Kidney tubule cell (primary cell): ENCODE results near the gene NEURL1B.

Source experiments
- DNase-seq: peaks from one replicate; pipeline ENCODE4 v3.0.0-alpha.2; 2018; ENCODE audit warnings: low spot score

Gene NEURL1B

DNA sequence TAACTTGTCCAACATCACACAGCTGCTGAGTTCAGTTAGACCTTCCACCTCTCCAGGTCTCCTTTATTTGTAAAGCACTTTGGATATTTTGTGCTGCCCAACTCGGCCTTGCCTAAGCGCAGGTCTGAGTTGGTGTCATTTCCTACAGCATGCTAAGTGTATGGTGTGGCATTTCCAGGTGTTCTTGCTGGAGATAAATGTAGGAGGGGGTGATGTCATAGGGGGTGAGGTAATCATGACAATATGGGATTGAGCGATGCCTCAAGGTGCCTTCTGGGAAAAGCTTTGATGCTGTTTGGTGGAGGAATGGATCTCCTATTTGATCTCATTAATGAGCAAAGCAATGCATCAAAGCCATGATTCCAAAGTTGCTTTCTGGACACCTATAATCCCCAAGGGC is 32.3 kb upstream of the NEURL1B start:
- no peak for DNase-seq

DNA sequence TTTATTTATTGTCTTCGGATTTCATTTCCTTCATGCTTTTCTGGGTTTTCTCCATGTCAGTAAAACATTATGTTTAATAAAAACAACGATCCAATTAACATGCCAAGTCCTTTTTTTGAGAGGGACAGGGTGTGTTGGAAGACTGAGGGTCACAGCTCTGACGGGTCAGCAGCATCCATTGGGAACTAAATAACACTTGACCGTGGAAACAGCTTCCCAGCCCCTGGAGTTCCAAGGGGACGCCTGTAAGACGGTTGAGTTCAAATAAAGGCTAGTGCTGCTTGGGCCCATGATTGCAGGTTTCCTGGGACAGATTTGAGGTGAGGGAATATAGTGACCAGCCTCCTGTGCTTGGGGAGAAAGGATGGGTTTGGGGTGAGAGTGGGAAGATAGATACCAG is 30.4 kb upstream of the NEURL1B start:
- DNase-seq, result no peak

DNA sequence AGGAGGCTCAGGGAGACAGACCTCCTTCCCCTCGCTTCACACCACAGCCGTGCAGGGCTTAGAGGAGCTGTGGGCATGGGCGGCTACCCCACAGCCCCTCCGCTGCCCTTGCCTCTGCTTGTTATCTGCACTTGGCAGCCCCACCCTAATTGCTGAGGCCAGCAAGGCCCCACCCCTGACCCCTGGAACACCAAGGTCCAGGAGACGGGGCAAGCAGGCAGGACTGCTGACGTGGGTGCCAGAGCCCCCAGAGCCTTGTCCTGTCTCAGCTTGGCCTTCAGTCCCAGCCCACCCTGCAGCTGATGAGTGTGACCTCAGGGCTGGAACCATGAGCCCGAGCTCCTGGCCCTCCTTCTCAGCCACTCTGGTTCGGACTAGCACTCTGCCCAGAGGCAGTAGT is 29.1 kb upstream of the NEURL1B start:
- DNase-seq, result no peak

DNA sequence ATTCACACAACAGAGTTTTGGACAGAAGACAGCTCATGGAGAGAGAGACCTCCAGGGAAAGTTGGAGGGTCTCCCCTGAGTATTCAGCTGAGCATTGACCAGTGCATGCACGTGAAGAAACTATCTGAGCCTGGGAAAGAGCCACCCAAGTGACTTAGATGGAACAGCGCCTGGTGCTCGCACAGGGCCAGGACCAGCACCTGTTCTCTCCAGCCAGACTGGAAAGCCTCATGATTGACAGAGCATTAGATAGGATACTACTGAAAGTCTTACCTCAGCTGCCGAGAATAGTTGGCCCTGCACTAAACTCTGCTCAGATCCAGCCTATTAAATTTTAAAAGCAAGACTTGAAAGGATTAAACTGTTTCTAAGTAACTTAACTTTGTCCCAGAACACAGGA is 28.3 kb upstream of the NEURL1B start:
- no peak for DNase-seq

DNA sequence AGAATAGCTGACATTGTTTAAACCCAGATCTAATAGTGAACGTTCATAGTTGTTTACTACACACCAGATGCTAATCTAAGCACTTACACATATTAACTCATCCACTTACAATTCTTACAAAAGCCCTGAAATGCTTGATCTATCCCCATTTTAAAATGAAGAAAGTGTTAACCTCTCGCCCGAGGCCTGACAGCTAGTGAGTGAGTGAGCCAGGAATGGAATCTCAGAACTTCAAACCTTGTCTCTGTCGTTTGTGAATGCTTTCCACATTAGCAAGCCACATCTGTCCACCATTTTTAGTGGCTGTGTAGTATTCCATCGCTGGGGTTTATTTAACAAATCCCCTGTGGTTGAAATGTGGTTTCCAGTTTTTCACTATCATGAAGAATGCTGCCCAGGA is 24.9 kb upstream of the NEURL1B start:
- DNase-seq, result no peak

DNA sequence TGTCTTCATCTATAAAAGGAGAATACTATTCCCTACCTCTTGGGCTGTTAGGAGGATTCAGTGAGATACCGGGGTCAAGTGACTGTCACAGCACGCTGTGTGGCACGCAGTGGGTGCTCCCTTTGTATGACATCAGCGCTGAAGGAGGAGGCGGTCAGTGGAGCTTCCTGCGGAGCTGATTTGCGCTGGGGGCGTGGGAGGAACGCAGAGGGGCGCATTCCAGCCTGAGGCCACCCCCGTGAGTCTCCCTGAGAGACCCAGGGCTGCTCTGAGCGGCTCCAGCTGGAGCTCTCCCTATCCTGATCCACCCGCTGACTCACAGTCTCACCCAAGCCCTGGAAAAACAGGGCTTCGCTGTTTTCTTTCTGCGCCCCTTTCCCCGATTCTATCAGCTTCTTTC is 24.3 kb upstream of the NEURL1B start:
- no peak for DNase-seq

DNA sequence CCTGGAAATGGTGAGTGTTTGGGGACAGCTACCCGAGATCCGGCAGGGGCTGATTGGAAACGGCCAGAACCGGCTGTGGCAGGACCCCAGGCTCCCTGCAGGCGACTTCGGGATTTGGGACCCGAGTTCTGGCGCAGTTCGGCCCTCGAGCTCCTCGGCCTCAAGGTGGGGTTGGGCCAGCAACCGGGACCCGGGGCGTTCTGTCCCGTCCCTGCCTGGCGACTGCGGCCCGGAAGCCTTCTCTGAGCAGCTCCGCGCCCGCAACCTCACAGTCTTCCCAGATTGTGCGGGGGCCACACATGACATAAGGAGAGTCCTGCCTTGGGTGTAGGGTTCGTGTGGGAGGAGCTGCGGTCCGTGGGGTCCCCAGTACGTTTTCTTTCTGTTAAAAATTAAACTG is 23.2 kb upstream of the NEURL1B start:
- no peak for DNase-seq

DNA sequence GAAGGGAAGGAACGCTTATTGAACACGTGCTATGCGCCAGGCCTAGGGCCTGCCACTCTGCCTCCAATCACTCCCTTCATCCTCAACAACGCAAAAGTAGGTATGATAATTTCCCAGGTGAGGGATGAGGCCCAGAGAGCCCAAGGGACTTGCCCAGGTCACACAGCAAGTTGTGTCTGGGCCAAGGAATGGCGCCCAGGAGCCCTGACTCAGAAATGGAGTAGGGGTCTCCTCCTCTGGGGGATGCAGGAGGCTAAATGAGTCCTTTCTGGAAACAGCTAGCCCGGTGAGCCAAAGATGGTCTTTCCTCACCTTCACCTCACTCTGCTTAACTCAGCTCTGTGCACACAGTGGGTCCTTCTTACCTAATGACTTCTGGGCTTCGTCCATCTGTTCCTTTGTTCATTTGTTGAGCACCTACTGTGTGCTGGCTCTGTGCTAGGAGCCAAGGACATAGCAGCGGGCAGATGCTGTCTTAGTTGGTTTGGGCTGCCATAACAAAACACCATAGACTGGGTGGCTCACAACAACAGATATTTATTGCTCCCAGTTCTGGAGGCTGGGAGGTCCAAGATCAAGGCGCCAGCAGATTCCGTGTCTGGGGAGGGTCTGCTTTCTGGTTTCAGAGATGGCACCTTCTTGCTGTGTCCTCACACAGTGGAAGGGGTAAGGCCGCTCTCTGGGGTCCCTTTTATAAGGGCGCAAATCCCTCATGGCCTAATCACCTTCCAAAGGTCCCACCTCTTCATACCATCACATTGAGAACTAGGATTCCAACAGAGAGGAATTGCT is 22.3 kb upstream of the NEURL1B start:
- no peak for DNase-seq

DNA sequence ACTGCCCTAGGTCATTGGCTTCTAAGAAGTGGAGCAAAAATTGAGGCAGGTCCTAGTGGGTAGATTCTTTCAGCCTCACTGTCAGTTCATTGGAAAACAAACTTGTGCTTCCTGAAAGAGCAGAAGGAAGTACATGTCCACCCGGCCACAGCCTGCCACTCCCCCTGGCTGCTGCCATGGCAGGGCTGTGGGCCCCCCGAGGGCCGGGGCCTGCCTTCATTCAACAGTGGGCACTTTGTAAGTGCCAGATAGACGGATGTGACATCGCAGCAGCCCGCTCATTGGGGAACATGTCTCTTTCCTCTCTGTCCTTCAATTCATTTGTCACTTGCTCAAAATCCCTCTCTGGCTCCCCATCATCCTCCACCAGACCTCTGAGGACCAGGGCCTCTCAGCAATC is 20.6 kb upstream of the NEURL1B start:
- DNase-seq, result no peak

DNA sequence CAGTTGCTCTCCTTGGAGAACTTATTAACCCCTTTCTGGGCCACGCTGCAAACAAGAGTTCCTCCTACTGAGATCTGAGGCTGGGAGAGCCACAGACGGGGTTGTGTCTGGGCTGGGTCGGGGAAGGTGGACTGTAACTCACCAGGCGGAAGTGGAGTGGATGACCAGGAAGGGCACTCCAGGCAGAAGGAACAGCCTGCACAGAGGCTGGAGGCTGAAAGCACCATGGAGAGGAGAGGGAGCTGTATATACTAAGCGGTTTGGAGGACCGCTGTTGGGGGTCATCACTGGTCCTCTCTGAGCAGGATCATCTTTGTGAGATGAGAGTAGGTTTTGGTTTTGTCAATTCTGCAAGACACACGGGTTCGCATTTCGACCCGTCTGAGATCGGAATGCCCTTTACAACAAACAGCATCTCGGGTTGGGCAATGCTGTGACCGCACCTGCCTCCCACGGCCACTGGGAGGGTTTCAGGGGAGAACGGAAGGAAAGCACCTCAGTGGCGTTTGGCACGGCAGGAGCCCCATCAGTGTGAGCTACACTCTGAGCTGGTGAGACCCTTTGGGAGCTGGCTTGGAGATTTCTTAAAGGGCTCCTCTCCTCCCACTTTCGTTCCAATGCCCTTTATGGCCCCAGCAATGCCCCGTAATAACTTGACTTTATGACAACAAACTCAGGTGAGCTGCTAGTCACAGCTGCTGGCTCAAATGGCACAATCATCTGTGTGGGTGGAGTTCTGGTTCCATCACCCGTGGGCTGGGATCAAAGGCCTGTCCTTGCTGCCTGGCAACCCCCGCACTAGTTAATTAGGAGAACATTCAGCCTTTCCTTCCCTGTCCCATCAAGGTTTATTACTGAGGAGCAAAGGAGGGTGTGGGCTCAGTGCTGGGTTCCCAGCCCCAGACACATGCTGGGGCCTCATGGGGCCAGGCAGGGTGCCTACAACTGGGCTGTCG is 18.7 kb upstream of the NEURL1B start:
- DNase-seq, result no peak

DNA sequence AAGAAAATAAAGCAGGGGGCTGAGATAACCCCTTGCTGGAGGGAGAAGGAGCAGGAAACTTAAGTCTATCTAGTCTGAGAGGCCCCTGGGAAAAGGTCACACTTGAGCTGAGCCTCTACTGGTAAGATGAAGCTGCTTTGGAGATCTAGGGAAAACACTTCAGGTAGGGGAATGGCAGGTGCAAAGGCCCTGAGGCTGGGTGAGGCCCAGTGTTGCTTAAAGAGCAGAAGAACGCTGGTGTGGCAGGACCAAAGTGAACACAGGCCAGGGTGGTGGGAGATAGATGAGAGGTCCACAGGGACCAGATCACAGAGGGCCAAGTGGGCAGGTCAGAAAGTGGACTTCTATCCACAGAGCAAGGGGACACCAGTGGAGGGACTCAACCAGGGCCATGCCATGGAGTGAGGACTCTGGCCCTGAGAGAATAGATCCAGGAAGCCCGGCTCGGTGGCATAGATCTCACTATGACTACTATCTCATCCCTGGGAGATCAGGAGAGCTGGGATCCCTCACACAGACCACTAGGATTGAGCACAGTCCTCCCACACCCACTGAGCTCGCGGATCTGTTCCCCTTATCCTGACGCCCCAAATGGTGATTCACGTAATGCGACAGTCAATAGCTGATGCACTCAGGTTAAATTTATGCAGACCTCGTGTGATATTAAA is 17.6 kb upstream of the NEURL1B start:
- no peak for DNase-seq

DNA sequence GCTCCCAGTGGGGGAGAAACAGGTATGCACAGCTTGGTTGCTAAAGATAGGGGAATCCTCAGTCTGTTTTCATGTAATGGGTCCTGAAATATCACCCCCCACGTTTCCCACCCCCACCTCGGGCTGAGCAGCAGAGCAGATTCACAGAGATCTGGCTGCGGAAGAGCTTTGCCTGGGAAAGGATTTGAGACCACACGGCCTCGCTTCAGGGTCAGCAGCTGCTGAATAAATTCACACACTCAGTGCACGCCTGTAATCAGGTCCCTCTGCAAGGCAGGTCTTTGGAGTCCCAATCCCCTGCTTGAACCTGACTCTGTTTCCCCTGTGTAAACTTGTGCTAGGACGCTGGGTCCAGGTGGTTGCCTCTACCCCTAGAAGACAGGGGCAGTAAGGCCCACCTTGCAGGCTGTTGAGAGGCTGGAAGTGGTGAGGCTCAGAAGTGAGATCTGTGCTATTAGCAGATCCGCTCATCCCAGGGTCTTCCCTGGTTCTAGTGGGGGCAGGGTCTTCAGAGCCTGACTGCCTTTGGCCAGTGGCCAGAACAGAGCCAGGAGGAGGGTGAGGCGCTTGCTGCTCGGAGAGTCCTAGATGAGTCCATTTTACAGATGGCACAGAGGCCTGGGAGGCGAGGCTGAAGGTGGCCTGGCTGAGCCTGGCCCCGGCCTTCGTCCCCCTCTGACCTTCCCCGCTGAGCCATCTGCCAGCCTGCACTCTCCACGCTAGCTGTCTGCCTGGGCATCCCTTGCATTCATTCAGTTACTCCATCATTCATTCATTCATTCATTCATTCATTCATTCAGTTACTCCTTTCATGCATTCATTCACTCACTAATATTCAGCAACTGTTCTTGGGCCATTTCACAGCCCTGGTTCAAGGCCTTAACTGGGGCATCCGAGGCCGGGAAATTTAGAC is 16.7 kb upstream of the NEURL1B start:
- no peak for DNase-seq

DNA sequence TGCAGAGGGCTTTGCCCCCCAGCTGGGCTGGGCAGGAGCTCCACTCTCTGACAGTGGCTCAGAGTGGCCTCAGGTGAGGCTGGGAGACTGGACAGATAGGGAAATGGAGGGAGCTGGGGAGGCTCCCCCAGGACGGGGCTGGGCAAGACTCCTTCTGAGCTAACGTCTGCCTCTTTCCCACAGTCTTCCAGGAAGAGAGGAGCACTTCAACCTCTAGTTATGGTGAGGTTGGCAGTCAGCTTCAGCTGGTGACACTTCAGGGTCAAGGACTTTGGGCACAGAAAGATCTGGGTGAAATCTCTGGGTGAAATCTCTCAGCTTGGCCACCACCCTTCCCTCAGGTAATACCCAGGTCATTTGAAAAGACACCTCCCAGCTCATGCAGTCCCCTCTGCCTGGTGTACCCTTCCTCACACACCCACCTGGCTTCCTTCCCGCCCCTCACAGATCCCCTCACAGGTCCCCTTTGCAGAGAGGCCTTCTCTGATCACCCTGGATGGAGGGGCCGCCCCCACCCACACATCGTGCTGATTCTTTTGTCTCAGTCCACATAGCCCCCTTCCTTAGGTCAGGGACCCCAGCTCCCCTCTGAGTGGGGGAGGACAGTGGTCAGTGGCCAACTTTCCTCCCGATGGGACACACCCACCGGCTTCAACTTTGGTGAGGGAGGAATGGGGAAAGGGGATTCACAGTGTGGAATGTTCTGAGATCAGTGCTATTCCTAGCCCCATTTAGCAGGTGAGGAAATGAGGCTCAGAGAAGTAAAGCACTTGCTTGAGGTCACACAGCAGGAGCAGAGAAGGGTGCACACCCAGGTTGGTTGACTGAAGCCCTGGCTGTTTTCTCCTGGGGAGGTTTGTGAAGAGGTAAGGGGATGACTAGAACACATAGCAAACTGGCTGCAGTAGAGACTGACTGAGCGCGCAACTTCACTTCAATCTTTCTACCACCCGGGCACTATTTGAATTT is 15.8 kb upstream of the NEURL1B start:
- no peak for DNase-seq

DNA sequence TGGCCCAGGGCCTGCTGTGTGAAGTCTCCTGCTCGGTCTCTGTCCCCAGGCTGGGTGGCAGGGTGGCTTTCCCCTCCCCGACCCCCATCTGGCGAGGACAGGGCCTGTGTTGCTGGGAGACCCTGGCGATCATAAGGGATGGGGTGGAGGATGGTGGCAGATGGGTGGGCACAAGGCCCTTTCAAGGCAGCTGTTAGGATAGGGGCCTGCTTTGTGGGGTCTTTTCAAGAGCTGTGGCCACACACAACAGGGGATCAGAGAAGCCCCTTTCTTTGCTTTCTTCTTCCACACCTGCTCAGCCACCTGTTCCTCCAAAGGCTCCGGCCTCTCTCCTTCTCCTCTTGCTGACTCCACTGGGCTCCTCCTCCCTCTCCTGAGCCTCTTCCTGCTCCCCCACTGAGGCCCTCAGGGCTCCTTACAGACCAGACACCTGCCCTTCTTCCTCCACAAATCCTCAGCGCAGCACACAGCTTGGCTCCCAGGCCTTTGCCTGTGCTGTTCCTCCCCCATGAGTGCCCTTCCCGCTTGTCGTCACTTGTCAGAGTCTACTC is 15.0 kb upstream of the NEURL1B start:
- no peak for DNase-seq

DNA sequence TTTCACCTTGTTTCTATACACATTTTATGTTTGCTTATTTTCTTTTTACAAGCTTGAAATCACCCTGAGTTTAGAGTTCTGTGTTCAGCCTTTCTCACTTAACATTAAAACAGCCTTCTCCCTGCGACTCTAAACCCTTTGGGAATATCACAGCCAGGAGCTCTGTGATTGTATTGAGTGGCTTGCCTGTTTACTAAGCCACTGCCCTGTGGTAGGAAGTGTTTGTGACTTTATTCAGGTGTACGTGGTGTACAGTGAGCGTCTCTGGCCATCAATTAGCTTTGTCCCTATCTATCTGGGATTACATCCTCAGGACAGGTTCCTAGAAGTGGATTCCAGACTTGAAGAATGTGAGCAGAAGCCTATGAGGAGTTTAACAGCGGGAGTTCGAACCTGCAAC is 11.0 kb upstream of the NEURL1B start:
- no peak for DNase-seq

DNA sequence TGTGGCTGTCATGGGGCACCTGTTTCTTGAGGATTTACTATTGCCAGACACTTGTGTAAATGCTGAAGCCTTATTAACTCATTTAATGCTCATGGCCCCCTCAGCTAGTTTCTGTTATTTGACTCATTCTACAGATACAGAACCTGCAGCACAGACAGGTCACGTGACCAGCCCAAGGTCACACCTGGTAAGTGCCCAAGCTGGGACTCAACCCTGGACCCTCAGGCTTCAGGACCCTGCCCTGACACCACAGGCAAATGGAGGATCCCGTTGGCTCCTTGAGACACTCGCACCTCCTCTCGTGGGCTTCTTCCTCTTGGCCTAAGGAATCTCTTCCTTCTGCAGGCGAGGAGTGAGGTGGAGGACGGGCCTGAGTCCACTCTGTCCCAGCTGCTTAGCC is 10.6 kb upstream of the NEURL1B start:
- no peak for DNase-seq

DNA sequence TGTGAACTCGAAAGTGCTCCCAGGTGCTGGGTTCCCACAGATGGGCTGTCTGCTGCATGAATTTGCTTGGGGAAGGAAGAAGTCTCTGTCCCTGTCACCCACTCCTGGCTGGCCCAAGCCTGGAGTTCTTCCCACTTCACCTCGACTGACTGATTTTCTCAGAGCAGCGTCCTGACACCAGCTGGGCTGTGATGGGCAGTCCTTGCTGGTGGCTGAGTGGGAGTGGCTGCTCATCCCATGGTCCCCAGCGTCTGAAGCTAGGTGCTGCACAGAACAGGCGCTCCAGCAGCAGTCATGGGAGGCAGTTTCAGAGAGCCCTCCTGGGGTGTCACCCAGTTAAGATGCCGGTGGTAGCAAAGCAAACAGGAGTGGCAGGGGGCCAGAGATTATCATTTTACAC is 10.1 kb upstream of the NEURL1B start:
- no peak for DNase-seq

DNA sequence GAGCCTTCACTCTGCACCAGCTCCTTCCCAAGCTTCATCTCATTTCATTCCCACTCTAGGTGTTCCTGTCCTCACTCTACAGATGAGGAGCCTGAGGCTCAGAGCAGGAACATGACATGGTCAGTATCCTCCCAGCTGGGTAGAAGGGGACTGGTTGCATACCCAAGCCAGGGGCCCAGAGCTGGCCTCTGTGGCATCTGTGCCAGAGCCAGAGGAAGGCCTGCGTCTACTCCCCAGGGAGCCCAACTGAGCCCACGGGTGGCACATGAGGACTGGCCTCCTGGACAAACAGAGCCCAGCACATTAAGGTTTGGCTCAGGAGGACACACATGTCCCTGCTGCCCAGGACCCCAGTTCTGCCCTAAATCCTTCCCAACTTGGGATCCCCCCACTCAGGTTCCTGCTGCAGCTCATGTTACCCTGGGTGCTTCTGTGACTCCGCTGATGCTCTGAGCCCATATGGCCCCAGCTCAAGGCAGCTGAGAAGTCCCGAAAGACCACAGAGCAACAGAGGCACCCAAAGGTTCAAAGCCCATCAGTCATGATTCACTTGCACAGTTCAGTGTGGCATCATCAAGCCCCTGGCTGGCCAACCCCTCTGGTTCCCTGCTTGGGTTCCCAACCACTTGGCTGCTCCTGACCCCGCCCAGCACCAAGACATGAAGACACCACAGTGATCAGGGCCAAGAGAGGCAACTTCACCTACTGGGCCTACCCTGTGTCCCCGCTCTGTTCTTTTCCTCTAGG is 8.5 kb upstream of the NEURL1B start:
- DNase-seq, result no peak

DNA sequence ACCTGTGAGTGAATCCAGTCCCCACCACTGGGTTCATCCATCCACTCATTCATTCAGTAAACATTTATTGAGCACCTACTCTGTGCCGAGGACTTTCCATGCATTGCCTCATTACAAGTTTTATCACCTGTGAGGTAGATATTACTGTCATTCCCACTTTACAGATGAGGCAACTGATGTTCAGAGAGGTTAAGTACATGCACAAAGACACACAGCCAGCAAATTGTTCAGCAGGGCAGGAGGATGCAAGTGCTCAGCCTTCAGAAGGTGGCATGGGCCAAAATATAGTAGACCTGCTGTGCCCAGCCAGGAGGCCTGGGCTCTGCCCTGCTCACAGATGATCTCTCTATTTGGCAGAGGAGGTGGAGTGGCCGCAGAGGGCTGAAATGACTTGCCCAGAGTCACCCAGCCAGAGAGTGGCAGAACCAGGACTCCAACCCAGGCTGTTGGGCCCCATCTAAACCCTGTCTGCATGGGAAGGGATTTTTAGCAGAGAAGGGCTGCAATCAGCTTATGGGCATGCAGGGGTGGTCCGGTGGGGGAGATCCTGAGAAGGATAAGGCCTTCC is 7.6 kb upstream of the NEURL1B start:
- no peak for DNase-seq
